HG02798 (cell line): Measurements from ENCODE around the gene MYZAP.

ENCODE experiments used
- ATAC-seq: cut with Tn5 transposase; IDR thresholded peaks from one replicate; pipeline ENCODE4 v1.9.1; 2021; ENCODE audit warnings: mild to moderate bottlenecking; ENCODE audit not compliant: unreplicated experiment, poor library complexity

Gene MYZAP

GRCh38 chr15:57685306-57686095, 93.8 kb downstream of the MYZAP start:
- ATAC-seq = no peak

- ATAC-seq = no peak
These were observed 95.0 kb downstream of the MYZAP start for GRCh38 chr15:57686657-57687056.

DNA sequence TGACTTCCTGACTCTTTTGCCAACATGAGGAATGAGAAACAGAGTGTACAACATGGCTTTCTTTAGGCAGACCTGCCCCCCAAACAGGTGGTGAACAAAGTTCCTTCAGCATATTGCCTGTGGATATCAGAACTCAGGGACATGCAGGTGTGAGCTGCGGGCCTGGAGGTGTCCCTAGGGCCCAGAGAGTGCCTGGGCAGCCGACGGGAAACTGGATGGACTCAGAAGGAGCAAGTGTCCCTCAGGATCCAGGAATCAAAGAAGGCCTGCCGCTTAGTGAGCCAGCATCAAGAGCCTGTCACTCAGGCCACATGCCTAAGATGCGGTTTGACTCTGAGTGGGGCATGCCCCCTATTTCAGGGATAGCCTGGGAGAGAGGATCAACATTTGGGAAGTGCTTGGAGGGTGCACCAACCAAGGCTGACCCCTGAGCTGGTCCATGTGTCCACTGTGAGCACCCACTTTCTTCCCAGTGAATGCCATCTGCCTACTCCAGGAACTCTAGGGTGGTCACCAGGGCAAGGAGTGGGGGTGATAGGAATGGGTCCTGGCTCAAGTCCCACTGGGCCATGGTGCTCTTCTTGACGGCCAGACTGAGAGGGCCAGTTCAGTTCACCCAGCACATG, 98.8 kb downstream of the MYZAP start:
- no peak for ATAC-seq

- ATAC-seq = no peak
These were observed 99.4 kb downstream of the MYZAP start for GRCh38 chr15:57691082-57691481.

DNA sequence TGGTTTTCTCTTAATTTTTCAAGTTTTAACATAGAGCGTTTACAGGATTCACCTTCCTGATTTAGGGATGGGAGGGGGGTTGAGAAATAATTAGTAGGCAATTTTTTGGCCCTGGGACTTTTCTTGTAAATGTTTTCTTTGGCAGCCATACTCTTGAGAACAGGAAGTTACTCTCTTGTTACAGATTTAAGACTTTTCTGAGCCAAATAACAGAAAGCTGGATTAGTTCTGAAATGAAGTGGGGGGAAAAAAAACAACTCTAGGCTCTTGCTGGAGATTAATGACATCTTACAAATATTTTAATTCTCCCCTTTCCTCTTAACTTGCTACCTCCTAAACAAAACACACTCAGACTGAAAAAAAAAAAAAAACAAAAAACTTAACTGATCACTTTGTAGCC, 101.0 kb downstream of the MYZAP start:
- ATAC-seq = no peak

DNA sequence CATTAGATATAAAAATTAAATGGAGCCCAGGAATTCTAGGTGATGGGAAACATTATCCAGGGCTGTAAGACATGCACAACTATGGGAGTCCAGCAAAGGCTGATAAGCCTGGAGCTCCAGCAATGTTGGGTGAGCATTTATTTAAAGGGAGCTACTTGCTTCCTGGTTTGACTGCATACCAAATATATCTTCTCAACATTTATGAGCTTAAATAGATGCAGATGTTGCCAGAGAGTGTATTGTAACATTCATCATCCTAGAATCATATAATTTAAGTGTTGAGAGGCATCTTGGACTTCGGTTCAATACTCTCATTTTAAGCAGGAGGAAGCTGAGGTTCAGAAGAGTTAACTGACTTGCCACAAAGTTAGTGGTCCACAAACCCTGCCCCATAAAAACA, 102.6 kb downstream of the MYZAP start:
- ATAC-seq = no peak

- no peak for ATAC-seq
These were observed 104.4 kb downstream of the MYZAP start for GRCh38 chr15:57696146-57696545.

DNA sequence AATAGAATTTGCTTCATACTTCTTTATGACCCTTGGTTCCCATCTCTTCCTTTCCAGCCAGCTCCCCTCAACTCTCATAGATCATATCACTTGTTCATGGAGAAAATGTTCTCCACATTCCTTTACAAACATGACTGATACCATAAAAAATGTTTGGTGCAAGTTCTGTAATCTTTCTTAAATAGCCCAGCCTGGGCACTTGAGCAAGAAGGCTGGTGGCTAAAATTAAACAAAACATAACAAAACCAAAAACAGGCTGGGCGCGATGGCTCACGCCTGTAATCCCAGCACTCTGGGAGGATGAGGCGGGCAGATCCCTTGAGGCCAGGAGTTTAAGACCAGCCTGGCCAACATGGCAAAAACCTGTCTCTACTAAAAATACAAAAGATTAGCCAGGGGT, 105.9 kb downstream of the MYZAP start:
- ATAC-seq = no peak

DNA sequence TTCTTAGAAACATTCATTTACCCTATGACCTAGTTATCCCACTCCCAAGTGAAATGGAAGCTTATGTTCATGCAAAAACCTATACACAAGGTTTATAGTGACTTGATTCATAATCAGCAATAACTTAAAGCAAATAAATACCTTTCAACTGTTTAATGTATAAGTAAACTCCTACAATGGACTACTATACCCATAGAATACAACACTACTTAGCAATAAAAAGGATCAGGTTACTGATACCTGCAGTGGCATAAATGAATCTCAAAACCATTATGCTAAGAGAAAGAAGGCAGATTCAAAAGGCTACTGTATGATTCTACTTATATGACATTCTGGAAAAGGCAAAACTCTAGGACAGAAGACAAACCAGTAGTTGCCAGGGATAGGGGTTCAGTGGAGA, 106.5 kb downstream of the MYZAP start:
- no peak for ATAC-seq

- no peak for ATAC-seq
These were observed 107.3 kb downstream of the MYZAP start for GRCh38 chr15:57698991-57699390.

- ATAC-seq = no peak
These were observed 111.7 kb downstream of the MYZAP start for GRCh38 chr15:57703387-57703786.

DNA sequence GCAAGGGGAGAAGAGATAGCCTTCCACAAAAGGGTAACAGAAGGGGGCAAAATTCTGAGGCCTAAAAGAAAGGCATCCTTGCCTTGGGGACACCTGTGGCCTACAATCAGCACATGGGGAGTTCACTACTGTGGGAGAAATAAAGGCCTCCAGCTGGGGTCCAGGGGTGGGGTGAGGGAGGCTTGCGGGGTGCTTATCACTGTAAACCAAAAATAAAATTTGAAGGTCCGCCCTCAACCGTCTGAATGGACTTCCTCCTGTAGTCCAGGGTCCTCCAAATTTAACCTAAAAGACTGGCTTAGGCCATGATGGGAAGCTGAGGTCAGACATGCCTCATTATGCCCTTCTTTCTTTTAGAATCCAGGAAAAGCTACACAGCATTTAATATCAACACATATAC, 112.7 kb downstream of the MYZAP start:
- no peak for ATAC-seq

DNA sequence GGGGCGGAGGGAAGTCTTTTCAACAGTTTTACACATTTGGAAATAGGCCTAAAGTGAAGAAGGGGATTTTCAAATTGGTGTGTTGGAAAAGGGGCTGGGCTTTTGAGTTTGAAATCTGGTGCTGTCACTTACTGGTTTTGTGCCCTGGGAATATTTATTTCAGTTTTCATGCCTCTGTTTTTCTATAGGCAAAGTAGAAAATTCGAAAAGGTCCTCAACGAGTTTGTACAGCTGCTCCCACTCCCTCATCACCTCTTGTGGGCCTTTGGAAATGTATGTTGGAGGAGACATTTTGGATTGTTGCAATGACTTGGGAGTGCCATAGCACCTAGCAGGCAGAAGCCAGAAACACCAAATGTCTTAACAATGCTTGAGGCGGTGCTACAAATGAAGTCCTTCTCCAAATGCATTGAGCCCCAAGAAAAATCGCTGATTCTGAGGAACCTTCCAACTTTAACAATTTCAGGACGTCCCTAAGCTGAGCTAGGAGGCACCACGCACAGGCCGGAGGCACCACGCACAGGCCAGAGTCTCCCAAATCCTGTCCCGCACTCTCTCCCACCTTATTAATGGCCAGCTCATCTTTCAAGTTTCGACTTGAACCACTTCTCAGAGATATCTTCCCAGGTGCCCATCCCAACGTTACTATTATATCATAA, 114.2 kb downstream of the MYZAP start:
- no peak for ATAC-seq

- ATAC-seq = peak; percentile 95
These were observed 114.9 kb downstream of the MYZAP start, which contains the start of gene POLR2M for GRCh38 chr15:57706405-57707209. Gene POLR2M (plus strand): TSS chr15:57706714. CDS start chr15:57706843, 129 bp downstream.

DNA sequence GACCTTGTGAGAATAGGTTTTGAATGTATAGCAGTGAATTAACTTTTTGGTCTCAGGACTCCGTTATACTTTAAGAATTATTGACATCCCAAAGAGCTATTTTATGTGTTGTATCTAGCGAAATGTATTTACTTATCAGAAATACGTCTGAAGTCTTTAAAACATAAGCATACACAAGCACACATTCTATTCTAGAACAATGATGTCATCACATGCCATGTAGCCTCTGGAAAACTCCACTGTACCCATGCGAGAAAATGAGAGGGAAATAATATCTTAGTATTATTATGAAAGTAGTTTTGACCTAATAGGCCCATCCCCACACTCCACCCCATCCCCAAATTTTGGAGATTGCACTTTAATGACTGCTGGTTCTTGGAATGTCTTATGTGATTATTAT, 116.3 kb downstream of the MYZAP start:
- no peak for ATAC-seq

- ATAC-seq = no peak
These were observed 126.6 kb downstream of the MYZAP start for GRCh38 chr15:57718309-57718708.

GRCh38 chr15:57720867-57721266, 129.2 kb downstream of the MYZAP start:
- no peak for ATAC-seq

DNA sequence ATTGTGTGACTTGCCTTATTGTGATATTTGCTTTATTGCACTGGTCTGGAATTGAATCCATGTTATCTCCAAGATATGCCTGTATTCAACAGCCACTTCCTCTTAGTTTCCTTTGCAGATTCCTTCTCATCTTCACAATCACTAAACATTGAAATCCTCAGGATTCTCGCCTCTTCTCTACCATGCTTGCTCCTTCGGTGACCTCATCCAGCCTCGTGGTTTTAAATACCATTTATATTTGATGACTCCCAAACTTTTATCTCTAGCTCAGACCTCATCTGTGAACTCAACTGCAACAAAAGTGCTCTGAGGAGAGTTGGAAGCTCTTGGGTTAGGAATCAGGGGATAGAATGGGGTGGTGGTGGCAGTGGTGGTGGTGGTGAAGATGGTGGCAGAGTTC, 134.7 kb downstream of the MYZAP start:
- no peak for ATAC-seq

GRCh38 chr15:57727031-57727430, 135.3 kb downstream of the MYZAP start:
- ATAC-seq = no peak

DNA sequence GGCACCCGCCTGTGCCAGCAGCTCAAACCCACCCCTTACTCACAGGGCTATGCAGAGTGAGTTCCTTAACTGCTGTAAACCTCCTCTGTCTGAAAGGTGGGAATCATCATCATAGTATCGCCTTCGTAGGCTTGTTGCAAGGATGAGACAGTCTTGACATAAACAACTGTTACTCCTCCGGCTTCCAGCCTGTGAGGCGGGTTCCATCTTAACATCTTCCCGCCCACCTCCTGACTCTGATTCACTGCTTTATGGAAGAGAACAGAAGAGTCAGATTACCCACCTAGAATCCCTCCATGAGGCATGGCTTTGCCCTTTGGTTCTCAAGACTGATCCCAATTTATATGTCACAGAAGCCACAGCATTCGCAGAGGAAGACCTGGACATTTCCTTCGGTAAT, 136.7 kb downstream of the MYZAP start:
- ATAC-seq = no peak

GRCh38 chr15:57730876-57731275, 139.2 kb downstream of the MYZAP start:
- no peak for ATAC-seq
